HG03460 (cell line): ENCODE measurements around the gene SLC46A3.
"Not testable (repeated sequence)": the region's sequence is repeated elsewhere in the genome, so short reads cannot be mapped to it uniquely, and the experiment has no call there.

ENCODE experiments used
- ATAC-seq: cut with Tn5 transposase; IDR thresholded peaks from one replicate; pipeline ENCODE4 v1.9.1; 2021; ENCODE audit not compliant: unreplicated experiment

Gene SLC46A3

DNA sequence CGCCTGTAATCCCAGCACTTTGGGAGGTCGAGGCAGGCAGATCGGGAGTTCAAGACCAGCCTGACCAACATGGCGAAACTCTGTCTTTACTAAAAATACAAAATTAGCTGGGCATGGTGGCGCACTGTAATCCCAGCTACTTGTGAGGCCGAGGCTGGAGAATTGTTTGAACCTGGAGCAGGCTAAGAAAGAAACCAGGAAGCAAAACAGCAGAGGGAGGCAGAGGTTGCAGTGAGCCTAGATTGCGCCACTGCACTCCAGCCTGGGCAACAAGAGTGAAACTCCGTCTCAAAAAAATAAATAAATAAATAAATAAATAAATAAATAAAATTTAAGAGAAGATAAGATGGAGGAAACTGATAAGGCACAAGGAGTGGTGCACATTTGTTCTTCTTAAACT, 35.6 kb downstream of the SLC46A3 start:
- ATAC-seq: not testable (repeated sequence)

DNA sequence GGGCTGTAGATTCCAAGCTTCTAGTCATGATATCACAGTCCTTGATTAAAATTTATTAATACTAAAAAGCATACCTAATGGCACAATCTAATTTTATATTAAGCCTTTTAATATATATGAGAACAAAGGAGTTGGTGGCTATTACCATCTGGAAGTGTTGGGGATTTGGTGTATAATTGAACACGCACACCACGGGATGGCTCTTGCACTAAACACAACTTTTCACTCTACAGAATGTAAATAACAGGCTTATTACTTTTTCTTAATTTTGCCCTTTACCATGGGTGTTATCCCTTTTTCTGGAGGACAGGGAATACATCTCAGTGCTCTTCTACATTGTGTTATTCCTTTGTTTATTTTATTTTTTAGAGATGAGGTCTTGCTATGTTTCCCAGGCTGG, 38.2 kb downstream of the SLC46A3 start:
- no peak for ATAC-seq

DNA sequence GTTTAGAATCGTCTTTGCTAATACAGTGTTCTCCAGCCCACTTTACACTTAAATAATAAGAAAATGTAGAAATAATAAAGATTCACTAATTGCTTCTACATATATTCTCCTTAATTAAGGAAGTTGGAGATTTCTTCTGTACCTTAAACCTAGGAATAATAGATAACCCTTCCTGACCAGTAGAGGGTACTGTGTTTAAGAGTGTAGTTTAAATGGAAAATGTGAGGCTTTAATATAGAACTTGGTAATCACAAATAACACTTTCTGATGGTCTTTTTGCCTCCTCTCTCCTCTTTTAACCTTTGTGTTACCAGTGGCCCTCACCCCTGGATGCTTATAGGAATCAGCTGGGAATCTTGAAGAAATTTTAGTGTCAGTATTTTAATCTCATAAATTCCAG, 39.1 kb downstream of the SLC46A3 start:
- ATAC-seq: no peak

DNA sequence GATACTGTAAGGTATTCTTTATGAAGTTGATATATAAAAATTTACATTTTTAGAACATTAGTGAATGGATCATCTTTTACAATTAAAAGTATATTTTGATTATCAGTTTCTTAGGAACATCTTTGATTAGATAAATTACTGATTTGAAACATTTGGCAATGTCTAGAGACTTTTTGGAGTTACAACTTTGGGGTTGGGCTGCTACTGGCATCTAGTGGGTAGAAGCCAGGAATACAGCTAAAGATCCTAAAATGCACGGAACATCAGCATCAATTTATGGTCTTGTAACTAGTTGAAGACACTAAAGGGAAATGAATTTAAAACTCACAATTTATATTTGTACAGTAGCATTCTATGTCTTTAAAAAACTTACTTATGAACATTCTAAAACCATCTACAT, 40.0 kb downstream of the SLC46A3 start:
- ATAC-seq: no peak

DNA sequence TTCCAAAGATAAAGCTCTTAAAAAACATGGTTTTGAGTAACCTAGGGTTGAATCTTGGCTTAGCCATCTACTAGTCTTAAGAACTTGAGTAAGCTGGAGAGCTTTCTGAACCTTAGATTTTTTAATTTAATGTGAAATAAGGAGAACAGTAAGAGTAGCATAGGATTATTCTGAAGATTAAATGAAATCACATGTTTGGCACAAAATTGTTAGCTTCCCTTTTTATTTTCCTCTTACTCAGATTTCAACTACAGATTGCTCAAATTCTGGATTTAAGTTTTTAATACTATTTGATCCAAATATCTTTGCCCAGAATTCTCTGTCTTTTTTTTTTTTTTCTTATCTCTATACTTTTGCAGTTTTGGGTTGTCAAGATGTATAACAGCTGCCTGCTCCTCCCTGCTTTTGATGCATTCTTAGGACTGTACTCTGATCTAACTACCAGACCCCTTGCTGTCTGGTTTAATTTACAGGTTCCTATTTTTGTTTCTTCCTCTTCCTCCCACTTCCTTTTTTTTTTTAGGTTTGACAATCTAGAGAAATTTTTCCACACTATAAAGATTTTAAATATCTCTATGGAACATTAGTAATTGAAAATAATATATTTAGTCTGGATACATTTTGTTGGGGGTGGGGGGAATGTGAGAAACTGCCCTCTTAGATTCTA, 47.5 kb downstream of the SLC46A3 start:
- ATAC-seq: no peak

DNA sequence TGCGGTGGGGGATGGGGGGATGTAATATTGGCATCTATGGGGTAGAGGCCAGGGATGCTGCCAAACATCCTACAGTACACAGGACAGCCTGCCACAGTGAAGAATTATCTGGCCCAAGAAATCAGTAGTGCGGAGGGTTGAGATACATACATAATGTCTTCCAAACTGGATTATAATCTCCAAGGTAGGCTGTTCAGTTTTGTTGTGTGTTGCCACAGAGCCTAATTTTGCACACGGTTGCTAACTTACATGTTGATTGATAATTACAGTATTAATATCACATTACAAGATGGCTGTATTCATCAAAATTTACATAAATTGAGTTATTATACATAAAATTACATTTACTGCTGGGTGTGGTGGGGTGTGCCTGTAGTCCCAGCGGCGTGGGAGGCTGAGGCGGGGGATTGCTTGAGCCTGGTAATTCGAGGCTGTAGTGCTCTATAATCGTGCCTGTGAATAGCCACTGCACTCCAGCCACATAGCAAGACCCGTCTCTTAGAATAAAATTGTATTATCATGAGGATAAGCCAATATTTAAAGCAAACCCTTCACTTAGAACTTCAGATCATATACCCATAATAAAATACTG, 51.8 kb downstream of the SLC46A3 start:
- ATAC-seq: no peak

DNA sequence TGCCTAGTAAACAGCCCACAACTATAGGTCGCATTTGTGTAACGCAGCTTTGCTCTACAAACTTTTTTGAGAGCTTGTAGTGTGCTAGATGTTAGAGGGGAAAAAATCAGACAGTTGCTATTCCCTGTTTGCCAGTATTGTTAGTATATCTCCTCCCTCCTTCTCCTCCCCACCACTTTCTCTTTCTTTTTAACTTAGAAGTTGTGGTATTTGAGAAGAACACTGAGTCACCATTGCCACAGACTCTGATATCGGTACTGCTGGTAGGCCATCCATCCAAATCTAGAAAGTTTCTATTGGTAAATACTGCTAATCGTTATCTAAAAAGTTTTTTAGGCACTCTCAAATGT, 59.2 kb downstream of the SLC46A3 start:
- ATAC-seq: peak; percentile 30

DNA sequence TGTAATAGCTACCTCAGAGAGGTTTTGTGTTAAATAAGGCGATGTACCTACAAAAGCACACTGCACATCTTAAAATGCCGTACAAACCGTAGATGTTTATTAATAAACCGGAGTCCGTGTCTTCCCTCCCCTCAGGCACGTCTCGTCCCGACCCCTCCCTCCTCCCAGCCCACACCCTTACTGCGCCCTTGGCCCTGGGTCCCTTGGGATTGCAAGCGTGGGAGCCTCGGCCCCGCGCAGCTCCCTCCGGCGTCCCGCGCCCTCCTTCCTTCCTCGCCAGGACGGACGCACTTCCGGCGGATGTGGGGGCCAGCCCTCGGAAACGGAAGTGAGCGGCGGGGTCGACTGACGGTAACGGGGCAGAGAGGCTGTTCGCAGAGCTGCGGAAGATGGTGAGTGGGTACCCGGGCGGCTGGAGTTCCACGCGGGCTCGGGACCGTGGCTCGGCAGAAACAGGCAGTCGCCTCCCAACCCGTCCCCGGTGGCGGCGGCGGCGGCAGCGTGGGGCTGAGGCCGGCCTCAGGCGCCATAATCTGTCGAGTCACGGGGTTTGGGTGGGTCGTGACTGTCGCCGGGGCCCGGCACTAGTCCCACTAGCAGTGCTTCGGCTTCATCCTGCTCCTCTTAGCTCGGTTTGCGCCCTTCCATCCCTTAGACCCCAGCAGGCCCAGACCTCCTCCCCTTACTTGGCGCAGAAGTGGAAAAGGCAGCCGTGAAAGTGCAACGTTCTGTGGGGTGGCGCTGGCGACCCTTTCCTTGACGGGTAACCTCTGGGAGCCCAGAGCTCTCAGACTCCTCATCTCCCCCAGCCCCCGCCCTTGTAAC, 59.8 kb downstream of the SLC46A3 start, which contains the start of gene POMP:
Gene POMP, plus strand, starts transcription at position 335 of the 825 bp plus-strand sequence. Its CDS starts 55 bp downstream, at position 390.
- ATAC-seq: peak; percentile 82

DNA sequence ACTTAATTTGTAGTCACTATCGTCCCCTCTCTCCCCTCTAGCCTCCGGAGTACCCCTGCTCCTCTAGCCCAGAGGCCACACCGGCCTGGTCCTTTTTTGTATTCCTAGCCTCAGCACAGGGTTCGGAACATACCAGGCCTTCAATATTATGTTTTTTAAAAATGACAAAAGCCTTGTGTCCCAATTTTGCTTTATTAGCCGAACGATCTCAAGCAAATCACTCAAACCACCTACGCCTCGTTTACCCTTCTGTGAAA, 60.3 kb downstream of the SLC46A3 start:
- ATAC-seq: no peak

DNA sequence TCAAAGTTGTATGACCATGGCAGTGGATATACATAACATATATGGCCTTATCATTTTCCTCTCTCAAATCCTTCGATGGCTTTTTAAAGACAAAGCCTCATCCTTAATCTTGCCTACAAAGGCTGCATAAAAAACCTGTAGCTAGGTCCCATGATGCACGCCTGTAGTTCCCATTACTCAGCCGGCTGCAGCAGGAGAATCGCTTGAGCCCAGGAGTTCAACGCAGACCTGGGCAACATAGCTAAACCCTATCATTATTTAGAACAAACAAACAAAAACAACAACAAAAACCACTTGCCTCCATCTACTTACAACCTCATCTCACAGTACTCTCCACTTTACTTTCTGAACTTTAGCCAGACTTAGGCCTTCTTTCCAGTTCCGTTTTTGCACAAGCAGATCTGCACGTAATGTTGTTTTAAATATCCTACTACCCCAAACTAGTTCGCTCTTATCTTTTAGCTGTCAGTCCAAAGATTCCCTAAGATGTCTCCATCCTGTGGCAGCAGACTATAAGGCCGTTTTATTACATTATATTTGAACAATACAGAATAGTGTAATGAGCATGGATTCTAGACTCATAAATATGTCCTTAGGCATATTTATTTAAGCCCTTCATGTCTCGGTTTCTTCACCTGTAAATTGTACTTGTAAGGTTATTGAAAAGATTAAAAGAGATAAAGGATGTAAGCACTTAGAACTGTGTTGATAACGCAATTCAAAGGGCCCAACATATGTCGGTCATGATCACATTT, 60.8 kb downstream of the SLC46A3 start:
- ATAC-seq: no peak

DNA sequence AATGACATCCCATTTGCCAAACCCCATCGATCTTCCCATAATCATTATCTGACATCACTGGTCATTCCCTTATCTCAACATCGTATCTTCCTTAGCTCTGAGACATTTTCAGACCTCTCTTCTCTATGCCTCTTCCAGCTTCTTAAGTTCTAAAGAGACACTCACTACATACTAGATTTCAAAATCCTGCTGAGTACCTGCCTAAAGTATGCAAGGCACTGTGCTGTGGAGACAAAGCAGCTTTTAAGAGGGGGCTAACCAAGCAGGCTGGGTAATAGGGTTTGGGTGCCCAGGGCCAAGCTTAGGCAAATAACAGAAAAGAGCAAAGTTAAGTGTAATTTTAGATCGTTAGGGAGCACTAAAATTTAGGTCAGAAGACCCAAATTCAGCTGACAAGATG, 63.2 kb downstream of the SLC46A3 start:
- no peak for ATAC-seq

DNA sequence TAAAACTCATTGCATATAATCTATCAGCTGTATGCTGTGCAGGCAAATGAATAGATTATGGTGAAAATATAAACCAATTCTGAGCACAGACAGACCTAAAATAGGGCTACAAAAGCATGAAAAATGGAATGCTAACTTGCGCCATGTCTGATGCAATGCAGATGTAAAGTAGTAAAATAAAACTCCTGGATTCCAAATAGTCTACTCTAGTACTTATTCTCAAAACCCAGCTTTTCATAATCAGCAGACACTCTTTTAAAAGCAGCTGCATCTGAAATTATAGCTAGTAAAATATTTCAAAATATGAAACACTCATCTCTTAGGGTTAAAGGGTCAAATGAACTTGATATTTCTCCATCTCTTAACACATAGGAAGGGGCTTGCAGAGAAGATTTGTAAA, 64.5 kb downstream of the SLC46A3 start:
- ATAC-seq: no peak

DNA sequence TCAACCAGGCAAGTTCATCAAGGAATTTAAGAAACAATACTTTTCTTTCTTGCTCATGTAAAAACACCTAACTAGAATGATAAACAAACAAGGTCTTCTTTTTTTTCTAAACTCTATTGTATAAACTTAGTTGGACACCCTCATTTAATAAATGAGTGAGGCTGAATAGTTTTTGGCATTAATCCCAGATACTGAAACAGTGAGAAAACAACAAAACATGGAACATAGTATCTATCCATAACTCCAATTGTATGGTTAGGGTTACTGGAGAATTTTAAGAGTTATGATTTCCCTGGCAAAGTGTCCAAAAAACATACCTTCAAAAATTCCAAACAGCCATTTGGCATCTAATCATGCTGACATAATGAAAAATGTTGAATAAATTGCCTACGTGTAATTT, 65.7 kb downstream of the SLC46A3 start:
- no peak for ATAC-seq

DNA sequence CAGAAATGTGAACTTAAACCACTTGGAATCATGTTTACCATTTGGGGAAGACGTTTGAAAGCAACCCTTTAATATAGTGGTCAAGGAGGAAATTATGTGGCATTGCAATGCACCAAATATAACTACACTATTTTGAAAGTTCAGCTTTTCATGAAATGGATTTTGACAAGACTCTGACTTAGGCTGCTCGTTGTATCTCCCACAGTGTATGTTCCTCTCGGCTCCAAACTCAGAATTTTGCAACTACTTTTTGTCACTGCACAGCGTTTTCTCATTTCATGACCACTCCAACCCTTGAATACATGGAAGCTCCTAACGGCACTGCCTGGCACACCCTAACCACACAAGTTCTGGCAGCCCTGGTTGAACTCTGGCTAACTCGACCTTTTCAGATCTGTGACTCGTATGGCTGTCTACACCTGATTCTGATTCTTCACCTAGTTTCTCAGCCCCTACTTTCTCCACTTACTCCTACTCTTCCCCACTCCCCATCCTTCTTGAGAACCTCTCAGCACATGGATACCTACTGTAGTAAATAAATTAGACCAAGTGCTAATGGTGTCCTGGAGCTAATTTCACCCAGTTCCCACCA, 66.9 kb downstream of the SLC46A3 start:
- no peak for ATAC-seq

DNA sequence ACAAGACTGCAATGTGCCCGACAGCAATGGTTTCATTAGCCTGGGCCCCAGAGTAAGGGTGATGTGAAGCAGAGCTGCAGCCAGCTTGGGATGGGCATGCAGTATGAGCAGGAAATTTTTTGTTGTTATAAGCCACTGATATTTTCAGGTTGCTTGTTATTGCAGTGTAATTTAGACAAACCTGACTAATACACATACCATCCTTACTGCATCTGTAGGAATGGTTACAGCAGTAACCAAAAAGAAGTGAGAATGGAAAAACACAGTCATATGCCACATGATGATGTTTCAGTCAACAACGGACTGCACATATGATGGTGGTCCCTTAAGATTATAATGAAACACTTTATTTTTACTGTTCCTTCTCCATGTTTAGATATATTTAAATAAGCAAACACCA, 68.5 kb downstream of the SLC46A3 start:
- ATAC-seq: no peak
